Common myeloid progenitor, CD34-positive (primary cell): Measurements from ENCODE around the gene ZNF710. TPM values are rescaled to one million over a fixed set of nuclear protein-coding genes. Genes with fewer than 3 reads are reported as not detected.
"Not testable (repeated sequence)": the region's sequence is repeated elsewhere in the genome, so short reads cannot be mapped to it uniquely, and the experiment has no call there.

Experiments
- CTCF ChIA-PET: fragments of 350-600 bp; sonication (Branson Sonifier 250); formaldehyde crosslinking; loops from one replicate; lab custom pipeline; 2021; ENCODE audit warnings: antibody characterized with exemption; lab: Charles Lee
- POLR2A ChIA-PET: fragments of 350-600 bp; sonication (Branson Sonifier 250); formaldehyde crosslinking; loops from one replicate; lab custom pipeline; 2021; ENCODE audit warnings: antibody characterized with exemption; lab: Charles Lee
- DNase-seq, 3 donors: peaks; one replicate each; pipeline versions ENCODE4 v3.0.0 to v3.0.0-alpha.2; 2013
- H3K27ac ChIP-seq, 2 experiments: 1 replicate in 1 of 2; 2 replicates in 1 of 2; pipeline ENCODE4 v1.7.0; 2013; ENCODE audit warnings: inconsistent platforms in 2 of 2, low read length in 2 of 2, mild to moderate bottlenecking in 2 of 2, low read depth in 1 of 2, moderate library complexity in 1 of 2; ENCODE audit not compliant: severe bottlenecking in 2 of 2, insufficient read depth in 1 of 2, poor library complexity in 1 of 2
- H3K27me3 ChIP-seq, 5 experiments: replicated peaks in 2 of 5; 1 replicate in 3 of 5; 2 replicates in 2 of 5; pipeline versions ENCODE4 v1.6.1 to v1.7.0; 2013; ENCODE audit warnings: low read length in 4 of 5, mild to moderate bottlenecking in 2 of 5, moderate library complexity in 2 of 5, inconsistent platforms in 1 of 5; ENCODE audit not compliant: insufficient read depth in 5 of 5, control insufficient read depth in 4 of 5
- H3K36me3 ChIP-seq, 4 experiments: 1 replicate in 2 of 4; 2 replicates in 2 of 4; pipeline versions ENCODE4 v1.6.1 to v1.7.0; 2013; ENCODE audit warnings: low read length in 3 of 4, control low read depth in 1 of 4, mild to moderate bottlenecking in 1 of 4; ENCODE audit not compliant: control insufficient read depth in 4 of 4, insufficient read depth in 4 of 4
- H3K4me1 ChIP-seq, 4 experiments: 1 replicate in 3 of 4; 2 replicates in 1 of 4; pipeline versions ENCODE4 v1.6.1 to v1.7.1; 2013; ENCODE audit warnings: low read length in 3 of 4, mild to moderate bottlenecking in 3 of 4, control low read depth in 1 of 4, inconsistent platforms in 1 of 4, moderate library complexity in 1 of 4; ENCODE audit not compliant: control insufficient read depth in 4 of 4, insufficient read depth in 4 of 4; ENCODE audit errors: control extremely low read depth in 1 of 4
- H3K4me3 ChIP-seq, 7 experiments: 1 replicate in 4 of 7; 2 replicates in 3 of 7; pipeline versions ENCODE4 v1.5.1 to v1.7.0; 2013; ENCODE audit warnings: mild to moderate bottlenecking in 7 of 7, low read length in 6 of 7, moderate library complexity in 6 of 7, inconsistent platforms in 2 of 7, low read depth in 2 of 7, control low read depth in 1 of 7; ENCODE audit not compliant: insufficient read depth in 4 of 7, control insufficient read depth in 1 of 7; ENCODE audit errors: extremely low read depth in 1 of 7
- H3K9me3 ChIP-seq, 5 experiments: 1 replicate in 4 of 5; 2 replicates in 1 of 5; pipeline versions ENCODE4 v1.6.1 to v1.7.1; 2013; ENCODE audit warnings: low read length in 4 of 5, mild to moderate bottlenecking in 2 of 5, inconsistent platforms in 1 of 5, low read depth in 1 of 5, moderate library complexity in 1 of 5; ENCODE audit not compliant: control insufficient read depth in 4 of 5, insufficient read depth in 2 of 5; ENCODE audit errors: control extremely low read depth in 1 of 5
- WGBS: methylation state at CpG from one replicate; pipeline ENCODE4 v1.1.5; 2013; ENCODE audit not compliant: insufficient coverage; 5-methylcytosine and 5-hydroxymethylcytosine counted together
- polyA plus RNA-seq: library from polyadenylated mRNA; unstranded; fragments of 120-200 nt; gene quantifications from one replicate; pipeline ENCODE4 v1.2.1, GENCODE V29; 2013

The ZNF710 gene, protein sequence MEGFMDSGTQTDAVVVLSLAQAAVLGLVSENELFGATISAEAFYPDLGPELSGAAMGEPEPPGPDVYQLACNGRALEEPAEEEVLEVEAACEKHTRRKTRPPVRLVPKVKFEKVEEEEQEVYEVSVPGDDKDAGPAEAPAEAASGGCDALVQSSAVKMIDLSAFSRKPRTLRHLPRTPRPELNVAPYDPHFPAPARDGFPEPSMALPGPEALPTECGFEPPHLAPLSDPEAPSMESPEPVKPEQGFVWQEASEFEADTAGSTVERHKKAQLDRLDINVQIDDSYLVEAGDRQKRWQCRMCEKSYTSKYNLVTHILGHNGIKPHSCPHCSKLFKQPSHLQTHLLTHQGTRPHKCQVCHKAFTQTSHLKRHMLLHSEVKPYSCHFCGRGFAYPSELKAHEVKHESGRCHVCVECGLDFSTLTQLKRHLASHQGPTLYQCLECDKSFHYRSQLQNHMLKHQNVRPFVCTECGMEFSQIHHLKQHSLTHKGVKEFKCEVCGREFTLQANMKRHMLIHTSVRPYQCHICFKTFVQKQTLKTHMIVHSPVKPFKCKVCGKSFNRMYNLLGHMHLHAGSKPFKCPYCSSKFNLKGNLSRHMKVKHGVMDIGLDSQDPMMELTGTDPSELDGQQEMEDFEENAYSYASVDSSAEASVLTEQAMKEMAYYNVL
- 12.6 TPM for polyA plus RNA-seq

DNA sequence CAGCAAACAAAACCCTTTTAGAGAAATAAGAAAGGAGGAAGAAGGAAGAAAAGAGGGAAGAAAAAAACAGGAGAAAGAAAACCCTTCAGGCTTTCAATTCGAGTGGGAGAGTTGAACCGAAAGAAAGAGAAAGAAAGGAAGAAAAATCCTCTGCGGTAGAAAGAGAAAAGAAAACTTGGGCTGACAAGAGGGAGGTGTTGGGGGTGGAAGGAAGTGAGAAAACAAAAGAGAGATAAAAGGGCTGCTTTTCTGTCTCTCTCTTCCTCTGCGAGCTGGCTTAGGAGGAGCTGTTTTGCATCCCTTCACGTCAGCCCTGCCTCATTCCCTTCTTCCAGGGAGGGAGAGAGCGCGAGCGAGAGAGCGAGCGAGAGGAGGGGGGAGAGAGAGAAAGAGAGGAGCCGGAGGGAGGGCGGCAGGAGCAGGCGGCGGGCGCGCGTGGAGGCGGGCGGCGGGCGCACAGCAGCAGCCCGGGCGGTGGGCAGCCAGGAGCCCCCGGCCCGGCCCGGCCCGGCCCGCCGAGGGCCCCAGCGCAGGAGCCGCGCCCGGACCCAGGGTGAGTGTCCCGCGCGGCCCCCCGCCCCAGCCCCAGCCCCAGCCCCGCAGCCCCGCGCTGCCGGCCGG is at the start of gene ZNF710:
Gene ZNF710, plus strand, starts transcription at position 263 of the 621 bp plus-strand sequence. CDS start 65,814 bp downstream, outside the sequence.
- H3K4me3 ChIP-seq = peak within 1 kb of the TSS; percentile 79 to 97 (median 85)
- no peaks in the 10 kb centered on the region for H3K27me3 ChIP-seq
- WGBS = 0% methylated on average over 16 of the region's 42 CpGs
- peak within 1 kb of the TSS; percentile 66 to 79 for H3K27ac ChIP-seq
- DNase-seq = peak; percentile 31 to 67 (median 49)
- POLR2A ChIA-PET = no interaction called here
- CTCF ChIA-PET = interaction anchor here (1.6 to 2.0 kb wide), 2 partner anchors 16 to 17 kb away, joined by 5 to 6 read pairs; no protein-coding TSS in a partner anchor
- peaks cover 0 to 3% (median 1%) of the 10 kb centered on the region in 4 experiments for H3K36me3 ChIP-seq
- peaks cover 7 to 60% (median 25%) of the 10 kb centered on the region in 4 experiments for H3K4me1 ChIP-seq
- H3K9me3 ChIP-seq = no peaks in the 10 kb centered on the region

DNA sequence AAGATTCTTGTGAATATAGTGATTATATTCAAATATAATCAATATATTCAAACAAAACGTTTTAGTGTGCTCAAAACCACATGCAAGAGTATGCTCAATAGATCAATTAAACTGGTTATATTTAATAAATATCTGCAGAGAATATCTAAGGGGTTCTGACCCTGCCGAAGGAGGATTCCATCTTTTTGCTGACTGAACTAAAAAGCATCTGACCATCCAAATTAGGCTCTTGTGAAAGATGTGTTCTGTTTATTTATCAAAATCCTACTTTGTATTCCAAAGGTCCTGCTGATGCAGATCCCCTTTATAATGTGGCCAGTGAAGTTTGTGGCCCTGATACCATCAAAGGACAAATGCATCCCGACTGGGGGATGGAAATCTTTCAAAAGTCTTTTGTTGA is 46.6 kb upstream of the ZNF710 start:
- no peak for DNase-seq
- CTCF ChIA-PET = no interaction called here
- Histone ChIP-seq H3K27me3 (no peaks in the 10 kb centered on the region), H3K36me3 (no peaks in the 10 kb centered on the region), H3K9me3 (no peaks in the 10 kb centered on the region), H3K4me1 (peaks cover 0 to 5% (median 3%) of the 10 kb centered on the region in 4 experiments), H3K4me3 (no peak overlapping the region), H3K27ac (no peak overlapping the region)
- POLR2A ChIA-PET = no interaction called here
- no CpG with 5 or more reads among the region's 3 CpGs for WGBS

DNA sequence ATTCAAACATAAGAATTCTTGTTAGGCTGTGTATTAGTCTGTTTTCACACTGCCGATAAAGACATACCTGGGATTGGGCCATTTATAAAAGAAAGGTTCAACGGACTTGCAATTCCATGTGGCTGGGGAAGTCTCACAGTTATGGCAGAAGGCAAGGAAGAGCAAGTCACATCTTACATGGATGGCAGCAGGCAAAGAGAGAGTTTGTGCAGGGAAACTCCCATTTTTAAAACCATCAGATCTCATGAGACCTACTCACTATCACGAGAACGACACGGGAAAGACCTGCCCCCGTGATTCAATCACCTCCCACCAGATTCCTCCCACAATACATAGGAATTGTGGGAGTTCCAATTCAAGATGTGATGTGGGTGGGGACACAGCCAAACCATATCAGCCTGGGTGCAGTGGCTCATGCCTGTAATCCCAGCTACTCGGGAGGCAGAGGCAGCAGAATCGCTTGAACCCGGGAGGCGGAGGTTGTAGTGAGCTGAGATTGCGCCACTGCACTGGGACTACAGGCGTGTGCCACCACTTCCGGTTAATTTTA is 45.6 kb upstream of the ZNF710 start:
- CTCF ChIA-PET, H3K27ac ChIP-seq, DNase-seq, H3K4me1 ChIP-seq, H3K36me3 ChIP-seq, H3K27me3 ChIP-seq, POLR2A ChIA-PET, H3K4me3 ChIP-seq, H3K9me3 ChIP-seq: not testable (repeated sequence)
- 100% methylated on average over 6 of the region's 13 CpGs for WGBS

DNA sequence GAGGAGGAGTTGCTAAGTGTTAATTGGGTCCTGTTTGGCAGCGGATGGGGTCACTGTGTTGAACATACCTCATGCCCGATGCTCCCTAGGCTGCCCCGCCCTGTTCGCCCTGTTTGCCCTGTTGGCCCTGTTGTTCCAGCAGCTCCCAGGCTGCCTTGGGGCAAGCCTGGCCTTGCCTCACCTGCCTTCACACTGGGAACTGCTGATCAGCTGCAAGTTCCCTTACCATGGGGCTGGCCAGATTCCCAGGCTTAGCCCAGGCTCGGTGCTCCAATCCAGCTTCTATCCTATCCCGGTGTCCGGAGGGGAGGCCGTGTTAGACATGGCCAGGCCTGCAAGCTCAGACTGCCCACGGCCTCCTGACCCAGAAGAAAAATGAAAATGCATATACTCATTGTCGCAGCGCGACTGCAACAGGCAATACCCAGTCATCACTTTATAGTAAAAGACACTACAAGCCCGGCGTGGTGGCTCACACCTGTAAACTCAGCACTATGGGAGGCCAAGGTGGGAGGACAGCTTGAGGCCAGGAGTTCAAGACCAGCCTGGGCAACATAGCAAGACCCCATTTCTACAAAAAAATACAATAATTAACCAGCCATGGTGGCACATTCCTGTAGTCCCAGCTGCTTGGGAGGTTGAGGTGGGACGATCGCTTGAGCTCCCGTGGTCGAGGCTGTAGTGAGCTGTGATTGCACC is 42.9 kb upstream of the ZNF710 start:
- 98% methylated on average over 12 of the region's 18 CpGs for WGBS
- no peaks in the 10 kb centered on the region for H3K36me3 ChIP-seq
- DNase-seq = no peak
- H3K4me1 ChIP-seq = peaks cover 0 to 8% (median 3%) of the 10 kb centered on the region in 4 experiments
- CTCF ChIA-PET = interaction anchor here (0.6 to 1.4 kb wide), 6 partner anchors 13 to 185 kb away, joined by 3 to 4 read pairs (median 3); partner anchors contain the start of genes AP3S2 and ARPIN
- no peaks in the 10 kb centered on the region for H3K9me3 ChIP-seq
- no peaks in the 10 kb centered on the region for H3K27me3 ChIP-seq
- POLR2A ChIA-PET = no interaction called here
- H3K27ac ChIP-seq = no peak overlapping the region
- H3K4me3 ChIP-seq = no peak overlapping the region

DNA sequence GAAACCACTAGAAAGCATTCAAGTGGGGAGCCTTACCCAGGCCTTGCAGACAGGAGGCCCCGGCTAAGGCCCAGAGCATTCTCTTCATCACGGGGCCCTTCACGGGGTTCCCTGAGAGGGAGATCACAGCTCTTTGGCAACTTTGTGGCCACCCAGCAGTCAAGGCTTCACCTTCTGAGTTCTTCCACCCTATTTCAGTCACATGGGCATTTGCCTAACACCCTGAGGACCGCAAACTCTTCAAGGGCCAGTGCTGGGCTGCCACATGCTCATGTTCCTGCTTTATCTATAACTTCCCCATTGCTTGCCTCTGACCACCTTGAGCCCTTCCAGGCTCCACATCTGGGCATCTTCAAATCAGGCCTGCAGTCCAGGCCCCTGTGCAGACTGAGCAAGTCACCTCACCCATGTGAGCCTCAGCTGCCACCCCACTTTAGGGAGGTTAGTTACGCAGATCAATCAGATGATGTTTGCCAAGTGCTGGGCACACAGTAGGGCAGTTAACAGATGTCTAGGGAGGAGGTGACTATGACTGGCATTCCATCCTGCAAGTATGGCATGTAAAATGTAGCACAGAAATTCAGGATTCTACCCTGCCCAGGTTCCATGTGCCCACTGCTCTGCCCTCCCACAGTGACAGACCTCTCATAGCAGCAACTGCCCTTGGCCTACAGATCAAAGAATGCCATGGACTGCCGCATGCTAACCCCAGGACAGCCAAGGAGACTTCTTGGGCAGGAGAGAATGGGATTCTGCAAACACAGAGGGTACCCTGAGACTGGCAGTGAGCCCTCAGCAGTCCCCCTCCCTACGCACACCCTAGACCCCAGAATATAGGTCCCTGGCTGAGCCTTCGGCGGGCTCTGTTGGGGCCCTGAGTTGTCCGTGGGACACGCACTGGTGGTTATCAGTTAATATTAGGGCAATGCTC is 37.6 kb upstream of the ZNF710 start:
- H3K27me3 ChIP-seq = no peaks in the 10 kb centered on the region
- no peaks in the 10 kb centered on the region for H3K9me3 ChIP-seq
- WGBS = 92% methylated on average over 10 of the region's 11 CpGs
- ChIA-PET CTCF (interaction anchor here (0.6 to 1.2 kb wide), 7 partner anchors 10 to 120 kb away, joined by 3 to 5 read pairs (median 3); no protein-coding TSS in a partner anchor), POLR2A (interaction anchor here (0.6 to 1.2 kb wide), 3 partner anchors 10 to 108 kb away, joined by 3 to 4 read pairs (median 3); no protein-coding TSS in a partner anchor)
- peaks cover 0 to 25% (median 13%) of the 10 kb centered on the region in 4 experiments for H3K4me1 ChIP-seq
- DNase-seq = peak in 1 of 3 donors; percentile 14
- H3K4me3 ChIP-seq = no peak overlapping the region
- no peaks in the 10 kb centered on the region for H3K36me3 ChIP-seq
- no peak overlapping the region for H3K27ac ChIP-seq
